ENCODE results near the gene COL4A2.

DNA sequence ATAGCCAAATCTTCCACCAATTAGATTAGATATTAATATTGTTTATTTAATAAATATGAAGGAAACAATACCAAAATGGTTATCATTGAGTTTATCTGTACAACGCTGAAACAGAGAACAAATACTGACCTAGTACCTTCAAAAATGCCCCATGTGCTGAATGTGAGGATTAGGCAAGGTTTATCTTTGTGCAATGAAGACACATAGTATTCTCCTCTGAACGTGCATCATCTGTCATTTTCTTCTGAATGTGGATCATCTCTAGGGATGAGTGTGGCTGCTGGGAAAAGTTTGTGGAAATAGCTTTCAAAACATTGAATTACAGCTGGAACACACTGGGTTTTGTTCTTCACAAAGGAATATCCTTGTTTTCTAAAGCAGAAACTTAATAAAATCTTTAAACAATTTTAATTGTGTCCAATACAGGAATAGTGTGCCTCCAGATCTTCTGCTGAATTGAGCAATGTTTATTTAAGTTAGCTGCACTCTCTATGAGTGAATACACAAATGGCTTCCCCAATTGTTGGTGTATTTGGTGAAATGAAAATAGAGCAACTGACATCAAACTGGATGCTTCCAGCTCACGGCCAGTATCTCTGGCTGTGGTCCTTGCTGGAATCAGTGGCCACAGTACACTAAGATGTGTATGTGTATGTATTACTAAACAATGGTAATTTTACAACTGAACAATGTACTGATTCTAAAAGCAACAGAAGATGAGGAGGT, 6.8 kb upstream of the COL4A2 start:
- TF ChIP-seq, protein P1, sequence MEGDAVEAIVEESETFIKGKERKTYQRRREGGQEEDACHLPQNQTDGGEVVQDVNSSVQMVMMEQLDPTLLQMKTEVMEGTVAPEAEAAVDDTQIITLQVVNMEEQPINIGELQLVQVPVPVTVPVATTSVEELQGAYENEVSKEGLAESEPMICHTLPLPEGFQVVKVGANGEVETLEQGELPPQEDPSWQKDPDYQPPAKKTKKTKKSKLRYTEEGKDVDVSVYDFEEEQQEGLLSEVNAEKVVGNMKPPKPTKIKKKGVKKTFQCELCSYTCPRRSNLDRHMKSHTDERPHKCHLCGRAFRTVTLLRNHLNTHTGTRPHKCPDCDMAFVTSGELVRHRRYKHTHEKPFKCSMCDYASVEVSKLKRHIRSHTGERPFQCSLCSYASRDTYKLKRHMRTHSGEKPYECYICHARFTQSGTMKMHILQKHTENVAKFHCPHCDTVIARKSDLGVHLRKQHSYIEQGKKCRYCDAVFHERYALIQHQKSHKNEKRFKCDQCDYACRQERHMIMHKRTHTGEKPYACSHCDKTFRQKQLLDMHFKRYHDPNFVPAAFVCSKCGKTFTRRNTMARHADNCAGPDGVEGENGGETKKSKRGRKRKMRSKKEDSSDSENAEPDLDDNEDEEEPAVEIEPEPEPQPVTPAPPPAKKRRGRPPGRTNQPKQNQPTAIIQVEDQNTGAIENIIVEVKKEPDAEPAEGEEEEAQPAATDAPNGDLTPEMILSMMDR (IDR thresholded peaks at IDR 0.05; ENCODE audit: low read depth, low read length, missing input control): no peak
- TF ChIP-seq ZBTB33 (IDR thresholded peaks at IDR 0.05) (no peak), RAD21 (IDR thresholded peaks at IDR 0.05) (no peak), SP1 (IDR thresholded peaks at IDR 0.05) (no peak), GABPA (IDR thresholded peaks at IDR 0.05 in 1 of 2, conservative IDR thresholded peaks at IDR 0.05 in 1 of 2) (no peak), NR2F2 (IDR thresholded peaks at IDR 0.05) (no peak)
- TF ChIP-seq, protein P2, sequence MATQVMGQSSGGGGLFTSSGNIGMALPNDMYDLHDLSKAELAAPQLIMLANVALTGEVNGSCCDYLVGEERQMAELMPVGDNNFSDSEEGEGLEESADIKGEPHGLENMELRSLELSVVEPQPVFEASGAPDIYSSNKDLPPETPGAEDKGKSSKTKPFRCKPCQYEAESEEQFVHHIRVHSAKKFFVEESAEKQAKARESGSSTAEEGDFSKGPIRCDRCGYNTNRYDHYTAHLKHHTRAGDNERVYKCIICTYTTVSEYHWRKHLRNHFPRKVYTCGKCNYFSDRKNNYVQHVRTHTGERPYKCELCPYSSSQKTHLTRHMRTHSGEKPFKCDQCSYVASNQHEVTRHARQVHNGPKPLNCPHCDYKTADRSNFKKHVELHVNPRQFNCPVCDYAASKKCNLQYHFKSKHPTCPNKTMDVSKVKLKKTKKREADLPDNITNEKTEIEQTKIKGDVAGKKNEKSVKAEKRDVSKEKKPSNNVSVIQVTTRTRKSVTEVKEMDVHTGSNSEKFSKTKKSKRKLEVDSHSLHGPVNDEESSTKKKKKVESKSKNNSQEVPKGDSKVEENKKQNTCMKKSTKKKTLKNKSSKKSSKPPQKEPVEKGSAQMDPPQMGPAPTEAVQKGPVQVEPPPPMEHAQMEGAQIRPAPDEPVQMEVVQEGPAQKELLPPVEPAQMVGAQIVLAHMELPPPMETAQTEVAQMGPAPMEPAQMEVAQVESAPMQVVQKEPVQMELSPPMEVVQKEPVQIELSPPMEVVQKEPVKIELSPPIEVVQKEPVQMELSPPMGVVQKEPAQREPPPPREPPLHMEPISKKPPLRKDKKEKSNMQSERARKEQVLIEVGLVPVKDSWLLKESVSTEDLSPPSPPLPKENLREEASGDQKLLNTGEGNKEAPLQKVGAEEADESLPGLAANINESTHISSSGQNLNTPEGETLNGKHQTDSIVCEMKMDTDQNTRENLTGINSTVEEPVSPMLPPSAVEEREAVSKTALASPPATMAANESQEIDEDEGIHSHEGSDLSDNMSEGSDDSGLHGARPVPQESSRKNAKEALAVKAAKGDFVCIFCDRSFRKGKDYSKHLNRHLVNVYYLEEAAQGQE (IDR thresholded peaks at IDR 0.05): no peak

Measured in liver (tissue), 3 donors.